GF-D8 (cell line): ENCODE measurements around the gene SLC25A36.
"Not testable (repeated sequence)": the region's sequence is repeated elsewhere in the genome, so short reads cannot be mapped to it uniquely, and the experiment has no call there.

Experiments used
- DNase-seq: peaks from one replicate; lab custom pipeline; 2025; lab: John Stamatoyannopoulos, UW

SLC25A36 gene

DNA sequence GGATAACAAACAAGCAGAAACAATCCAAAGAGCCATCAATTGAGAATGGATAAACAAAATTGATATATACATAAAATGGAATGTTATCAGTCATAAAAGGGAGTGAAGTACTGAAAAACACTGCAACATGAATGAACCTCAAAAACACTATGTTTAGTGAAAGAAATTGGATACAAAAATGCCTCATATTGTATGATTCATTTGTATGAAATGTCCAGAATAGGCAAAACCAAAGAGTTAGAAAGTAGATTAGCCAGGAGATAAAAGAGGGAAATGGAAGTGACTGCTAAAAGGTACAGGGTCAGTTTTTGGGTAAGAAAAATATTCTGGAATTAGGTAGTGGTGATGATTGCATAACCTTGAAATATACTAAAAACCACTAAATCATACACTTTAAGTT lies 9.8 kb upstream of the SLC25A36 start:
- DNase-seq: no peak

DNA sequence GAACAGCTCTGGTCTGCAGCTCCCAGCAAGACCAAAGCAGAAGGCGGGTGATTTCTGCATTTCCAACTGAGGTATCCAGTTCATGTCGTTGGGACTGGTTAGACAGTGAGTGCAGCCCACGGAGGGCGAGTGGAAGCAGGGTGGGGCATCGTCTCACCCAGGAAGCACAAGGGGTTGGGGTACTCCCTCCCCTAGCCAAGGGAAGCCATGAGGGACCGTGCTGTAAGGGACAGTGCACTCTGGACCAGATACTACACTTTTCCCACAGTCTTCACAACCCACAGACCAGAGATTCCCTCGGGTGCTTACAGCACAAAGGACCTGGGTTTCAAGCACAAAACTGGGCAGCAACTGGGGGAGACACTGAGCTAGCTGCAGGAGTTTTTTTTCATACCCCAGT lies 8.5 kb upstream of the SLC25A36 start:
- no peak for DNase-seq

DNA sequence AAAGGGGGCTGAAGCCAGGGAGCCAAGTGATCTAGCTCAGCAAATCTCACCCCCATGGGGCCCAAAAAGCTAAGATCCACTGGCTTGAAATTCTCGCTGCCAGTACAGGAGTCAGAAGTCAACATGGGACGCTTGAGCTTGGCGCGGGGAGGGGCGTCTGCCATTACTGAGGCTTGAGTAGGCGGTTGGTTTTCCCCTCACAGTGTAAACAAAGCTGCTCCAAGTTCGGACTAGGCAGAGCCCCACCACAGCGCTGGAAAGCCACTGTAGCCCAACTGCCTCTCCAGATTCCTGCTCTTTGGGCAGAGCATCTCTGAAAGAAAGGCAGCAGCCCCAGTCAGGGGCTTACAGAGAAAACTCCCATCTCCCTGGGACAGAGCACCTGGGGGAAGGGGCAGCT lies 8.1 kb upstream of the SLC25A36 start:
- no peak for DNase-seq

DNA sequence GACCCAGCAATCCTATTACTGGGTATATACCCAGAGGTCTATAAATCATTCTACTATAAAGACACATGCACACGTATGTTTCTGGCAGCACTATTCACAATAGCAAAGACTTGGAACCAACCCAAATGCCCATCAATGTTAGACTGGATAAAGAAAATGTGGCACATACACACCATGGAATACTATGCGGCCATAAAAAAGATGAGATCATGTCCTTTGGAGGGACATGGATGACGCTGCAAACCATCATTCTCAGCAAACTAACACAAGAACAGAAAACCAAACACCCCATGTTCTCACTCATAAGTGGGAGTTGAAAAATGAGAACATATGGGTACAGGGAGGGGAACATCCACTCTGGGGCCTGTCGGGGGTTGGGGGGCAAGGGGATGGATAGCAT lies 2.3 kb upstream of the SLC25A36 start:
- not testable (repeated sequence) for DNase-seq

DNA sequence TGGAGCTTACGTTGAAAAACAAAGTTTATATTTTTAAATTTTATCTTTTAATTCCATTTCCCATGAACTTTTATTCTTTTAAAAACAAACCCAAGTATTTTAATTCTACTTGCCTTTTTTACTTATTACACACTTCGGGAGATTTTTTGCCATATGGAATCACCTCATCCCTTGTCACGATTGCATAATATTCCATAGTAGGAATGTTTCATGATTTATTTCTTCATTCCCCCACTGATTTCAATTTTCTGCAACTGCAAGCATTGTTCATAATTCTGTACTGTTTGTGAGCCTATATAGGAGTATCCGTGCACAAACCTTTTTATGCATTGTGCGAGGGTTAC lies 574 bp upstream of the SLC25A36 start:
- DNase-seq: no peak

GRCh38 chr3:140942221-140943104 lies 827 bp downstream of the SLC25A36 start:
- no peak for DNase-seq

- no peak for DNase-seq
Observed at GRCh38 chr3:140943781-140944552, 2.3 kb downstream of the SLC25A36 start.

- DNase-seq: no peak
Observed at GRCh38 chr3:140948460-140949249, 7.0 kb downstream of the SLC25A36 start.

DNA sequence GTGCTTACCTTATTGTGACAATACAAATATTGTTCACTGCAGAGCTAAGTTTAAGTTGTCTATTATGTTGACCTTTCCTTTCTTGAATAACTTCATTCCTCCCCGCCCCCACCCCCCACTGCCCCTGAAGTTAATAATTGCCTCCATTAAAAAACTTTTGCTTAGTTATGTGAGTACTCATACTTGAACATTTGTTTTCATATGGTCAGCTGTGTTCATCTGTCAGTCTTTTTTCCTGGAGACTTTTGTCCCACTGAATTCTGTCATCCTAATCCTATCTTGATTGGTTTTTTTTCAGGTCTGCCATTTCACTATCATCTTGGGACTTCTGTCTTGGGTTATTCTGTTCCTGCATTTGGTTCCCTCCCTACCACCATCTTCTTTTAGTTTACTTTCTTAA lies 8.5 kb downstream of the SLC25A36 start:
- no peak for DNase-seq

GRCh38 chr3:140950863-140951262 lies 9.2 kb downstream of the SLC25A36 start:
- DNase-seq: no peak

- not testable (repeated sequence) for DNase-seq
Observed at GRCh38 chr3:140951750-140952149, 10.1 kb downstream of the SLC25A36 start.

DNA sequence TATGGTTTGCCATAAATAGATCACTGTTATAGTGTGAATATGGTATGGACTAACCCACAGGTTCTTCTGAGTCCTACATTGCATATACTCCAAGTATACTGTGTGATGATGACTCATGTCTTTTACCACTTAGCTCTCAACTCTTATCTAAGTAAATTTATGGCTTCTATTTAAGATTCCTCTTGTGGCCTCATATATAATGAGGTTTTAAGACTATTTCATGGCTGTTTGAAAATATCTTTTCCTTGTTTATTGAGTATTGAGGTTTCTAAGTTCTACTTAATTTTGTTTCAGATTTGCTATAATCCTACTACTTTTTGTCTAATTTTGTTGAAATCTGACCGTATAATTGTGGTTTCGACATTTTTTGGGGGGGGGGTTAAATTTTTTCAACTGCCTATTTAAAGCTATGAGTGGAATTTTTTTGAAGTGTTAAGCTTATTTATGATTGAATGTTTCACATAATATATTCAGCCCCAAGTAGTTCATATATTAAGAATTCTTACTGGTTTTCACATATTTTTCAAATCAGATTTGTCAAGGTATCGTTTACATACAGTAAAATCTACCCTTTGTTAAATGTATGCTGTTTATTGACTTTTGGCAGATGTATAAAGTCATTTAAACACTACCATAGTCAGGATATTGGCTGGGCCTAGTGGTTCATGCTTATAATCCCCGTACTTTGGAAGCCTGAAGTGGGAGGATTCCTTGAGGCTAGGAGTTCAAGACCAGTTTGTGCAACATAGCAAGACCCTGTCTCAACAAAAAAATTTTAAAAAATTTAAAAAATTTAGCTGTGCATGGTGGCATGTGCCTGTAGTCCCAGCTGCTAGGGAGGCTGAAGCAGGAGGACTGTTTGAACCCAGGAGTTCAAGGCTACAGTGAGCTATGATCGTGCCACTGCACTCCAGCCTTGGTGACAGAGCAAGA lies 11.7 kb downstream of the SLC25A36 start:
- DNase-seq: peak; percentile 13

- no peak for DNase-seq
Observed at GRCh38 chr3:140954576-140954975, 12.9 kb downstream of the SLC25A36 start.

GRCh38 chr3:140955645-140956044 lies 14.0 kb downstream of the SLC25A36 start:
- DNase-seq: no peak

DNA sequence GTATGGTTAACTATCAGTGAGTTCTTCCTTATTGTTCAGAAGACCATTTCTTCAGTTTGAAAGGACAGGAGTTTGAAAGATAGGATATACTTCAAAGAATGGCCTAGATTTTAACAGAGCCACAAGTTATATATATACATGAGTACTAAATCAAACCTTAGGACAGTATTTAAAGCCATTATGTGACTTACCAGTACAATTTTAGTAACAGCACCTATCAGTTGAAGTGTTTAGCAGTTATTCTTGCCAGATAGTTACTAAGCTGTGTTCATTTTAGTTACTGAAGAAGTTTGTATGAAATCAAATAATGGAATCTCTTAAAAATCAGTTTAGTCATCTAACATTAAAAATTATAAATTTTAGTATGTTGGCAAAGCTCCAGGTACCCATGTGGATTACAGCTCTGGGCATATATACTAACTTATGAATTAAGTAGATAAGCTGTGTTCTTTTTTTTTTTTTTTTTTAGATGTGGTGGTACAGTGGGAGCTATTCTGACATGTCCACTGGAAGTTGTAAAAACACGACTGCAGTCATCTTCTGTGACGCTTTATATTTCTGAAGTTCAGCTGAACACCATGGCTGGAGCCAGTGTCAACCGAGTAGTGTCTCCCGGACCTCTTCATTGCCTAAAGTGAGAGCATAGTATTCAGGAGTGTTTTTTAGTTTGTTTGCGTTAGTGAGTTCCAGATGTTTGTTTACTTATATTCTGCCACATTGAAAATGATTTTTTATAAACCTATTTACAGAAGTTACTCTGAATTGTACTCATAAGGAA lies 14.6 kb downstream of the SLC25A36 start:
- DNase-seq: no peak

- DNase-seq: no peak
Observed at GRCh38 chr3:140972833-140973232, 31.2 kb downstream of the SLC25A36 start.

- DNase-seq: no peak
Observed at GRCh38 chr3:140974900-140975299, 33.3 kb downstream of the SLC25A36 start.

GRCh38 chr3:140980663-140981062 lies 39.0 kb downstream of the SLC25A36 start:
- no peak for DNase-seq

DNA sequence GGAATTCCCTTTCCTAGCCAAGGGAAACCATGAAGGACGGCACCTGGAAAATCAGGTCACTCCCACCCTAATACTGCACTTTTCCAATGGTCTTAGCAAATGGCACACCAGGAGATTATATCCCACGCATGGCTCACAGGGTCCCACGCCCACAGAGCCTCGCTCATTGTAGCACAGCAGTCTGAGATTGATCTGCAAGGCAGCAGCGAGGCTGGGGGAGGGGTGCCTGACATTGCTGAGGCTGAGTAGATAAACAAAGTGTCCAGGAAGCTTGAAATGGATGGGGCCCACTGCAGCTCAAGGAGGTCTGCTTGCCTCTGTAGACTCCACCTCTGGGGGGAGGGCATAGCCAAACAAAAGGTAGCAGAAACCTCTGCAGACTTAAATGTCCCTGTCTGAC lies 46.2 kb downstream of the SLC25A36 start:
- not testable (repeated sequence) for DNase-seq

DNA sequence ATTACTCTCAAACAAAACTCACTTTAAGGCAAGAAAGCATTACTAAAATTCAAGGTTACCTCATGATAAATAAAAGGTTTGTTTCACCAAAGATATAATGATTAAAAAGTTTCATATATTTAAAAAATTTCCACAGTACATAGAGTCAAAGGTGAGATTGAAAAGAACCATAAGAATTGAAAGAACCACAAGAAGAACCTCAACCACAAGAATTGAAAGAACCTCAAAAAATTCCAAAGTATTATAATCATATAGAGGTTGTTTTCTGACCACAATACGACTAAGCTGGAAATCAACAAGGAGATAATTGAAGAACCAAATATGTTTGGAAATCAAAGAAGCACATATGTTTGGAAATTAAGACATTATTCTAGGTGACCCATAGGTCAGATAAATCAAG lies 52.7 kb downstream of the SLC25A36 start:
- DNase-seq: no peak

DNA sequence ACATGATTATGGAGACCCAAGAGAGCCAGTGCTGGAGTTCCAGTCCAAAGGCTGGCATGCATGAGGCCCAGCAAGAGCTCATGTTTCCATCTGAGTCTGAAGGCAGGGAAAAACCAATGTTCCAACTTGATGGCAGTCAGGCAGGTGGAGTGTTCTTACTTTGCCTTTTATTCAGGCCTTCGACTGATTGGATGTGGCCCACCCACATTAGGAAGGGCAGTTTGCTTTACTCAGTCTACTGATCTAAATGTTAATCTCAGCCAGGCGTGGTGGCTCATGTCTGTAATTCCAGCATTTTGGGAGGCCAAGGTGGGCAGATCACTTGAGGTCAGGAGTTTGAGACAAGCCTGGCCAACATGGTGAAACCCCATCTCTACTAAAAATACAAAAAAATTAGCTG lies 53.2 kb downstream of the SLC25A36 start:
- not testable (repeated sequence) for DNase-seq
